Activated CD8-positive, alpha-beta T cell treated with anti-CD3 and anti-CD28 coated beads for 36 hours (primary cell): ENCODE results near the gene SLC25A25. TPM values are rescaled to one million over a fixed set of nuclear protein-coding genes. Genes with fewer than 3 reads are reported as not detected.

Experiments
- ATAC-seq: fragments of 200-7000 bp; cut with Tn5 transposase; one replicate; pipeline ENCODE4 v1.10.0; 2021; ENCODE audit warnings: mild to moderate bottlenecking, moderate library complexity
- CTCF ChIA-PET: fragments of 350-600 bp; sonication (Branson Sonifier 250); formaldehyde crosslinking; loops from one replicate; lab custom pipeline; 2021; ENCODE audit warnings: antibody characterized with exemption; lab: Charles Lee
- POLR2A ChIA-PET: fragments of 350-600 bp; sonication (Branson Sonifier 250); formaldehyde crosslinking; loops from one replicate; lab custom pipeline; 2021; ENCODE audit warnings: antibody characterized with exemption; lab: Charles Lee
- DNase-seq: peaks from one replicate; pipeline ENCODE4 v3.0.0-alpha.2; 2020
- H3K27ac Mint-ChIP-seq: one replicate; pipeline ENCODE4 v1.8.0; 2021; ENCODE audit warnings: mild to moderate bottlenecking, mixed read lengths
- H3K27me3 Mint-ChIP-seq: one replicate; pipeline ENCODE4 v1.8.0; 2021; ENCODE audit warnings: mixed read lengths
- H3K36me3 Mint-ChIP-seq: one replicate; pipeline ENCODE4 v1.8.0; 2021; ENCODE audit warnings: low read depth, mixed read lengths
- H3K4me1 Mint-ChIP-seq: one replicate; pipeline ENCODE4 v1.8.0; 2021; ENCODE audit warnings: low read depth, mixed read lengths
- H3K4me3 Mint-ChIP-seq: one replicate; pipeline ENCODE4 v1.8.0; 2021; ENCODE audit warnings: mild to moderate bottlenecking, moderate library complexity, mixed read lengths
- H3K9me3 Mint-ChIP-seq: one replicate; pipeline ENCODE4 v1.8.0; 2021; ENCODE audit warnings: mixed read lengths
- CTCF ChIP-seq: fragments of 200-600 bp; IDR thresholded peaks from one replicate; pipeline ENCODE4 v1.8.0; 2022; ENCODE audit warnings: antibody characterized with exemption, mild to moderate bottlenecking
- intact Hi-C: fragments of 100-400 bp; cut with micrococcal nuclease; formaldehyde crosslinking; loops from one replicate; pipeline ENCODE4 v1.10.0; 2022
- total RNA-seq, 2 experiments: library from RNA; stranded (reverse); gene quantifications; one replicate each; pipeline ENCODE4 v1.2.3, GENCODE V29; 2021

SLC25A25 gene
- total RNA-seq, 2 experiments from 2014 or later, result 12.9 to 14.6 TPM

DNA sequence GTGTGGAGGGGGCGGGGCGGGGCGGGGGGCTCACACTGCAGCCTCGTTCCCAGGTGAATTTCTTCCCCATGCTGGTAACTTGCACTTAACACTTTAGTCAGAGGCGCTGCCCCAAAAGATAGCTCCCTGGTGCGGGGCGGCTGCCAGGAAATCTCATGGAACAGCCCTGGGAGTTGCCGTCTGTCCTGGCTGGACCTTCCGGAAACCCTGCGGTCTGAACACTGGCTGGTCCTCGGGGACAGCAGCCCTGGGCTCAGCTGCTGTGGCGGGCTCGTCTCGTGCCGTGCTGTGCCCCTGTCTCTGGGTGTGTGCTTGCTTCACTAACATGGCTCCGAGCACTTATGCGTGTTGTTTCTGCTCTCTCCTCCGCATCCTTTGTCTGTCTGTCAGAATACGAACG is 33.7 kb downstream of the SLC25A25 start:
- DNase-seq, result no peak
- H3K27me3 Mint-ChIP-seq, result no peaks in the 10 kb centered on the region
- no peak overlapping the region for H3K27ac Mint-ChIP-seq
- no peak overlapping the region for H3K4me3 Mint-ChIP-seq
- no peak for TF ChIP-seq CTCF
- intact Hi-C loops, result no loop called here
- no peaks in the 10 kb centered on the region for H3K9me3 Mint-ChIP-seq
- peaks cover 31% of the 10 kb centered on the region for H3K36me3 Mint-ChIP-seq
- POLR2A ChIA-PET, result no interaction called here
- no peak for ATAC-seq
- CTCF ChIA-PET, result interaction anchor here (1.1 to 4.6 kb wide), 2 partner anchors 14 to 16 kb away, joined by 3 to 28 read pairs; no protein-coding TSS in a partner anchor
- H3K4me1 Mint-ChIP-seq, result peaks cover 68% of the 10 kb centered on the region

- Mint-ChIP-seq H3K36me3 (peaks cover 36% of the 10 kb centered on the region), H3K4me1 (peaks cover 63% of the 10 kb centered on the region)
- no peak for ATAC-seq
Observed at GRCh38 chr9:128102196-128102595, 34.2 kb downstream of the SLC25A25 start.

GRCh38 chr9:128102861-128103588 is 35.0 kb downstream of the SLC25A25 start:
- no peak overlapping the region for H3K4me3 Mint-ChIP-seq
- intact Hi-C loops, result no loop called here
- peak overlapping the region; percentile 75 for H3K27ac Mint-ChIP-seq
- DNase-seq (no peak), ATAC-seq (no peak)
- TF ChIP-seq CTCF, result no peak
- peaks cover 55% of the 10 kb centered on the region for H3K4me1 Mint-ChIP-seq
- CTCF ChIA-PET, result interaction anchor here (0.9 to 4.6 kb wide), 9 partner anchors 9 to 159 kb away, joined by 3 to 28 read pairs (median 5); no protein-coding TSS in a partner anchor
- H3K27me3 Mint-ChIP-seq, result no peaks in the 10 kb centered on the region
- no peaks in the 10 kb centered on the region for H3K9me3 Mint-ChIP-seq
- POLR2A ChIA-PET, result interaction anchor here (0.9 to 2.5 kb wide), 4 partner anchors 10 to 76 kb away, joined by 3 to 8 read pairs (median 4); no protein-coding TSS in a partner anchor
- H3K36me3 Mint-ChIP-seq, result peaks cover 40% of the 10 kb centered on the region

More at GRCh38 chr9:128102196-128102595, 34.2 kb downstream of the SLC25A25 start:
- no peak for DNase-seq
- intact Hi-C loops, result no loop called here
- CTCF ChIA-PET, result interaction anchor here (1.1 to 4.6 kb wide), 4 partner anchors 14 to 67 kb away, joined by 3 to 28 read pairs (median 6); no protein-coding TSS in a partner anchor
- Mint-ChIP-seq H3K4me3 (no peak overlapping the region), H3K27me3 (no peaks in the 10 kb centered on the region), H3K27ac (no peak overlapping the region), H3K9me3 (no peaks in the 10 kb centered on the region)
- TF ChIP-seq CTCF, result no peak
- POLR2A ChIA-PET, result no interaction called here

GRCh38 chr9:128103589-128103962 is 35.5 kb downstream of the SLC25A25 start:
- CTCF ChIA-PET, result interaction anchor here (0.9 to 4.6 kb wide), 9 partner anchors 9 to 160 kb away, joined by 3 to 28 read pairs (median 5); partner anchors contain the start of gene NAIF1
- no peak overlapping the region for H3K4me3 Mint-ChIP-seq
- H3K4me1 Mint-ChIP-seq, result peaks cover 49% of the 10 kb centered on the region
- no peaks in the 10 kb centered on the region for H3K9me3 Mint-ChIP-seq
- peaks cover 40% of the 10 kb centered on the region for H3K36me3 Mint-ChIP-seq
- ATAC-seq, result peak; percentile 74
- peak; percentile 53 for TF ChIP-seq CTCF
- DNase-seq, result peak; percentile 68
- no peaks in the 10 kb centered on the region for H3K27me3 Mint-ChIP-seq
- POLR2A ChIA-PET, result interaction anchor here (0.9 to 2.5 kb wide), 5 partner anchors 10 to 77 kb away, joined by 3 to 8 read pairs (median 5); no protein-coding TSS in a partner anchor
- H3K27ac Mint-ChIP-seq, result peak overlapping the region; percentile 75
- intact Hi-C loops, result no loop called here
